ENCODE data around the gene COA5. TPM values are rescaled to one million over a fixed set of nuclear protein-coding genes. Genes with fewer than 3 reads are reported as not detected.

The COA5 gene
- total RNA-seq, 1 donor = 19.0 TPM

- no peak overlapping the region for H3K4me3 ChIP-seq (ENCODE audit: low read depth, low read length)
- no peak for DNase-seq (ENCODE audit: low read depth)
- TF ChIP-seq CTCF (IDR thresholded peaks at IDR 0.05; ENCODE audit: insufficient read depth, low read depth, low read length) = no peak
These were observed 31.5 kb downstream of the COA5 start for GRCh38 chr2:98576666-98577312.

GRCh38 chr2:98573426-98573825 is 34.9 kb downstream of the COA5 start:
- no peak for DNase-seq (ENCODE audit: low read depth)
- TF ChIP-seq CTCF (IDR thresholded peaks at IDR 0.05; ENCODE audit: insufficient read depth, low read depth, low read length) = no peak
- no peak overlapping the region for H3K4me3 ChIP-seq (ENCODE audit: low read depth, low read length)

- H3K4me3 ChIP-seq (ENCODE audit: low read depth, low read length) = no peak overlapping the region
- no peak for DNase-seq (ENCODE audit: low read depth)
- TF ChIP-seq CTCF (IDR thresholded peaks at IDR 0.05; ENCODE audit: insufficient read depth, low read depth, low read length) = no peak
These were observed 35.6 kb downstream of the COA5 start for GRCh38 chr2:98572676-98573075.

- TF ChIP-seq CTCF (IDR thresholded peaks at IDR 0.05; ENCODE audit: insufficient read depth, low read depth, low read length) = no peak
- H3K4me3 ChIP-seq (ENCODE audit: low read depth, low read length) = no peak overlapping the region
- DNase-seq (ENCODE audit: low read depth) = no peak
These were observed 36.1 kb downstream of the COA5 start for GRCh38 chr2:98572211-98572610.

- DNase-seq (ENCODE audit: low read depth) = no peak
- no peak overlapping the region for H3K4me3 ChIP-seq (ENCODE audit: low read depth, low read length)
- TF ChIP-seq CTCF (IDR thresholded peaks at IDR 0.05; ENCODE audit: insufficient read depth, low read depth, low read length) = no peak
These were observed 36.5 kb downstream of the COA5 start for GRCh38 chr2:98571796-98572195.

- H3K4me3 ChIP-seq (ENCODE audit: low read depth, low read length) = no peak overlapping the region
- TF ChIP-seq CTCF (IDR thresholded peaks at IDR 0.05; ENCODE audit: insufficient read depth, low read depth, low read length) = no peak
- no peak for DNase-seq (ENCODE audit: low read depth)
These were observed 37.1 kb downstream of the COA5 start for GRCh38 chr2:98571121-98571701.

- no peak for TF ChIP-seq CTCF (IDR thresholded peaks at IDR 0.05; ENCODE audit: insufficient read depth, low read depth, low read length)
- H3K4me3 ChIP-seq (ENCODE audit: low read depth, low read length) = no peak overlapping the region
- no peak for DNase-seq (ENCODE audit: low read depth)
These were observed 38.0 kb downstream of the COA5 start for GRCh38 chr2:98570356-98570755.
